Measurements from ENCODE around the gene PET117. TPM values are rescaled to one million over a fixed set of nuclear protein-coding genes. Genes with fewer than 3 reads are reported as not detected.
"Not testable (repeated sequence)": the region's sequence is repeated elsewhere in the genome, so short reads cannot be mapped to it uniquely, and the experiment has no call there.

Gene PET117
- 24.9 and 58.3 TPM in 2 replicates for total RNA-seq (ENCODE audit: low replicate concordance)

- peak within 1 kb of the TSS; percentile 96 for H3K4me3 Mint-ChIP-seq
- Histone ChIP-seq H3K9ac (peak within 1 kb of the TSS; percentile 80), H3K36me3 (no peaks in the 10 kb centered on the region), H3K79me2 (ENCODE audit: low read depth) (peaks cover 48% of the 10 kb centered on the region), H3K4me3 (peak within 1 kb of the TSS; percentile 85), H4K20me1 (ENCODE audit: low read depth) (peaks cover 17% of the 10 kb centered on the region), H3K9me3 (ENCODE audit: low read depth) (no peaks in the 10 kb centered on the region), H3F3A (ENCODE audit: low read depth) (no peaks in the 10 kb centered on the region), H3K27me3 (peaks cover 9% of the 10 kb centered on the region), H3K27ac (peak within 1 kb of the TSS; percentile 60), H3K4me1 (peaks cover 17% of the 10 kb centered on the region), H3K4me2 (peak within 1 kb of the TSS; percentile 97), H2AFZ (replicated peaks) (peak within 1 kb of the TSS; percentile 94)
- H3K27ac Mint-ChIP-seq, result peak within 1 kb of the TSS; percentile 85
- TF ChIP-seq EZH2 (IDR thresholded peaks at IDR 0.05) (peak; percentile 42), CTCF (IDR thresholded peaks at IDR 0.05) (no peak), EZH2phosphoT487 (IDR thresholded peaks at IDR 0.05) (no peak)
- DNase-seq (ENCODE audit: low spot score), result peak; percentile 96
- peaks cover 7% of the 10 kb centered on the region for H3K36me3 Mint-ChIP-seq
- H3K27me3 Mint-ChIP-seq (ENCODE audit: insufficient read depth, low read depth), result peaks cover 4% of the 10 kb centered on the region
- no peaks in the 10 kb centered on the region for H3K9me3 Mint-ChIP-seq
- H3K4me1 Mint-ChIP-seq, result peaks cover 20% of the 10 kb centered on the region
Measured at GRCh38 chr20:18137412-18138265, at the start of gene PET117, which contains the start of gene KAT14. TSS of gene PET117 (plus strand) at chr20:18137863. CDS start at chr20:18137956, 93 bp downstream. TSS of gene KAT14 (plus strand) at chr20:18137863. CDS start at chr20:18142661, 4,798 bp downstream.

GRCh38 chr20:18088298-18088697 lies 49.4 kb upstream of the PET117 start:
- not testable (repeated sequence) for H3K9ac ChIP-seq; H3K4me3 Mint-ChIP-seq; H3K9me3 Mint-ChIP-seq; H3K36me3 ChIP-seq; H3K36me3 Mint-ChIP-seq; H3K27me3 ChIP-seq; DNase-seq (ENCODE audit: low spot score); H3K4me1 Mint-ChIP-seq; H3K9me3 ChIP-seq (ENCODE audit: low read depth); H3K4me1 ChIP-seq; H3K27ac Mint-ChIP-seq; H4K20me1 ChIP-seq (ENCODE audit: low read depth); H2AFZ ChIP-seq (replicated peaks); H3K79me2 ChIP-seq (ENCODE audit: low read depth); H3K4me3 ChIP-seq; H3F3A ChIP-seq (ENCODE audit: low read depth); H3K27ac ChIP-seq; H3K27me3 Mint-ChIP-seq (ENCODE audit: insufficient read depth, low read depth); H3K4me2 ChIP-seq

- H3K9me3 Mint-ChIP-seq; H3K4me3 ChIP-seq; H3K27me3 ChIP-seq; H3K4me3 Mint-ChIP-seq; H3K36me3 Mint-ChIP-seq; H3K27me3 Mint-ChIP-seq (ENCODE audit: insufficient read depth, low read depth); H3K4me1 ChIP-seq; H3K27ac Mint-ChIP-seq; H3K9ac ChIP-seq; H3K36me3 ChIP-seq; H3F3A ChIP-seq (ENCODE audit: low read depth); H3K9me3 ChIP-seq (ENCODE audit: low read depth); H4K20me1 ChIP-seq (ENCODE audit: low read depth); H2AFZ ChIP-seq (replicated peaks); H3K4me2 ChIP-seq; DNase-seq (ENCODE audit: low spot score); H3K27ac ChIP-seq; H3K4me1 Mint-ChIP-seq; H3K79me2 ChIP-seq (ENCODE audit: low read depth): not testable (repeated sequence)
Measured at GRCh38 chr20:18088841-18089240, 48.8 kb upstream of the PET117 start.

GRCh38 chr20:18090044-18090443 lies 47.6 kb upstream of the PET117 start:
- Histone ChIP-seq H3K36me3 (no peaks in the 10 kb centered on the region), H3K4me3 (no peak overlapping the region), H2AFZ (replicated peaks) (no peak overlapping the region), H4K20me1 (ENCODE audit: low read depth) (no peaks in the 10 kb centered on the region), H3F3A (ENCODE audit: low read depth) (no peaks in the 10 kb centered on the region), H3K27me3 (no peaks in the 10 kb centered on the region), H3K79me2 (ENCODE audit: low read depth) (no peaks in the 10 kb centered on the region), H3K9me3 (ENCODE audit: low read depth) (no peaks in the 10 kb centered on the region), H3K4me2 (no peak overlapping the region), H3K27ac (no peak overlapping the region), H3K9ac (no peak overlapping the region), H3K4me1 (no peaks in the 10 kb centered on the region)
- H3K27ac Mint-ChIP-seq, result no peak overlapping the region
- no peaks in the 10 kb centered on the region for H3K4me1 Mint-ChIP-seq
- H3K36me3 Mint-ChIP-seq, result no peaks in the 10 kb centered on the region
- peaks cover 9% of the 10 kb centered on the region for H3K27me3 Mint-ChIP-seq (ENCODE audit: insufficient read depth, low read depth)
- H3K9me3 Mint-ChIP-seq, result no peaks in the 10 kb centered on the region
- TF ChIP-seq CTCF (IDR thresholded peaks at IDR 0.05), result no peak
- no peak for TF ChIP-seq EZH2phosphoT487 (IDR thresholded peaks at IDR 0.05)
- TF ChIP-seq EZH2 (IDR thresholded peaks at IDR 0.05), result no peak
- no peak for DNase-seq (ENCODE audit: low spot score)
- no peak overlapping the region for H3K4me3 Mint-ChIP-seq
